Endothelial cell of umbilical vein (primary cell): ENCODE results near the gene FOXP1. TPM values are rescaled to one million over a fixed set of nuclear protein-coding genes. Genes with fewer than 3 reads are reported as not detected.
A peak's percentile ranks its signal among the peaks of the same experiment; 100 is the strongest.

ENCODE experiments used
- BruUV-seq: library from RNA; stranded (reverse); fragments of 400-500 nt; replicated peaks from 2 replicates; lab custom pipeline; 2021; lab: Mats Ljungman, UMichigan
- CTCF ChIA-PET: fragments of 300-600, 350-600 bp; sonication (Branson Sonifier 250); formaldehyde crosslinking; loops from one replicate; lab custom pipeline; 2021; ENCODE audit warnings: antibody characterized with exemption, inconsistent platforms; lab: Charles Lee
- POLR2A ChIA-PET: fragments of 300-600, 350-600 bp; sonication (Branson Sonifier 250); formaldehyde crosslinking; loops from one replicate; lab custom pipeline; 2021; ENCODE audit warnings: antibody characterized with exemption, inconsistent platforms; lab: Charles Lee
- DNase-seq: peaks from one replicate; pipeline ENCODE4 v3.0.0-alpha.2; 2011; ENCODE audit warnings: low read depth, low spot score
- FAIRE-seq: peaks from 2 replicates; lab custom pipeline; 2011; peaks lifted over from hg19 to GRCh38; lab: Jason Lieb, UNC
- H2AFZ ChIP-seq: 2 replicates; pipeline ENCODE4 v1.6.0; 2012; ENCODE audit warnings: low read depth, low read length, control low read depth, inconsistent platforms
- H3K27ac ChIP-seq: 2 replicates; pipeline ENCODE4 v1.5.1; 2011; ENCODE audit warnings: low read depth, mild to moderate bottlenecking, control low read depth, low read length, moderate library complexity; ENCODE audit not compliant: insufficient read depth
- H3K27me3 ChIP-seq, 2 experiments: 2 replicates each; pipeline versions ENCODE4 v1.6.0 to v1.6.1; 2011; ENCODE audit warnings: low read length in 2 of 2, mixed read lengths in 1 of 2; ENCODE audit not compliant: control insufficient read depth in 2 of 2, insufficient read depth in 2 of 2
- H3K36me3 ChIP-seq, 2 experiments: 2 replicates in 1 of 2; 3 replicates in 1 of 2; pipeline ENCODE4 v1.5.1; 2011; ENCODE audit warnings: low read length in 2 of 2, mild to moderate bottlenecking in 1 of 2, moderate library complexity in 1 of 2; ENCODE audit not compliant: control insufficient read depth in 2 of 2, insufficient read depth in 2 of 2; ENCODE audit errors: extremely low read depth in 1 of 2
- H3K4me1 ChIP-seq: 3 replicates; pipeline ENCODE4 v1.5.1; 2011; ENCODE audit warnings: mild to moderate bottlenecking, low read length; ENCODE audit not compliant: control insufficient read depth, insufficient read depth; ENCODE audit errors: extremely low read depth
- H3K4me2 ChIP-seq: 2 replicates; pipeline ENCODE4 v1.6.1; 2011; ENCODE audit warnings: low read length, control low read depth, mixed read lengths; ENCODE audit not compliant: insufficient read depth
- H3K4me3 ChIP-seq, 3 experiments: fragments of 200-600 bp in 1 of 3; sonication (generic), shearing (Covaris generic) in 1 of 3; replicated peaks in 1 of 3; 2 replicates each; pipeline ENCODE4 v1.5.1; 2011 to 2016; ENCODE audit warnings: control low read depth in 3 of 3, low read length in 3 of 3, mild to moderate bottlenecking in 2 of 3, inconsistent platforms in 1 of 3, low read depth in 1 of 3, moderate library complexity in 1 of 3; ENCODE audit not compliant: insufficient read depth in 1 of 3
- H3K79me2 ChIP-seq: 2 replicates; pipeline ENCODE4 v1.6.0; 2012; ENCODE audit warnings: low read length, inconsistent platforms; ENCODE audit not compliant: control insufficient read depth, insufficient read depth
- H3K9ac ChIP-seq: replicated peaks from 2 replicates; pipeline ENCODE3; 2011; ENCODE audit warnings: low read length, control low read depth; ENCODE audit not compliant: insufficient read depth; ENCODE audit errors: extremely low read depth
- H3K9me1 ChIP-seq: replicated peaks from 3 replicates; pipeline ENCODE4 v1.6.0; 2011; ENCODE audit warnings: mild to moderate bottlenecking, low read length; ENCODE audit not compliant: control insufficient read depth, insufficient read depth; ENCODE audit errors: extremely low read depth
- H3K9me3 ChIP-seq: replicated peaks from 2 replicates; pipeline ENCODE4 v1.5.1; 2012; ENCODE audit warnings: low read length, inconsistent platforms; ENCODE audit not compliant: control insufficient read depth, insufficient read depth
- H4K20me1 ChIP-seq: replicated peaks from 2 replicates; pipeline ENCODE3; 2011; ENCODE audit warnings: mild to moderate bottlenecking, low read length; ENCODE audit not compliant: control insufficient read depth, insufficient read depth; ENCODE audit errors: extremely low read depth
- EZH2 ChIP-seq: IDR thresholded peaks from 2 replicates; pipeline ENCODE4 v1.6.1; 2012; ENCODE audit warnings: borderline replicate concordance, low read depth, mild to moderate bottlenecking, moderate library complexity, low read length, inconsistent platforms; ENCODE audit not compliant: severe bottlenecking
- FOS ChIP-seq: IDR thresholded peaks from 2 replicates; pipeline ENCODE4 v1.6.1; 2011; ENCODE audit warnings: mild to moderate bottlenecking, low read length, moderate library complexity, borderline replicate concordance; ENCODE audit not compliant: insufficient read depth
- GATA2 ChIP-seq: IDR thresholded peaks from 2 replicates; pipeline ENCODE4 v1.7.0; 2011; ENCODE audit warnings: low read depth, mild to moderate bottlenecking, moderate library complexity, mixed read lengths, low read length; ENCODE audit not compliant: insufficient read length, insufficient read depth
- JUN ChIP-seq: IDR thresholded peaks from 2 replicates; pipeline ENCODE4 v1.6.1; 2011; ENCODE audit warnings: borderline replicate concordance, low read depth; ENCODE audit not compliant: insufficient read length, insufficient read depth
- MYC ChIP-seq: IDR thresholded peaks from one replicate; pipeline ENCODE4 v1.6.1; 2011; ENCODE audit warnings: mild to moderate bottlenecking, low read depth, low read length
- POLR2A ChIP-seq: IDR thresholded peaks from 2 replicates; pipeline ENCODE4 v1.6.1; 2012; ENCODE audit warnings: low read depth, mild to moderate bottlenecking, control low read depth, low read length
- POLR2AphosphoS5 ChIP-seq: IDR thresholded peaks from 2 replicates; pipeline ENCODE4 v1.6.1; 2012; ENCODE audit warnings: low read depth, mild to moderate bottlenecking, control low read depth, low read length, moderate library complexity; ENCODE audit not compliant: insufficient read depth
- dilution Hi-C: fragments of 300-500 bp; cut with MboI; formaldehyde crosslinking; loops from one replicate; pipeline ENCODE4 v1.15.0; 2019; ENCODE audit warnings: low sequenced_read_pairs; ENCODE audit not compliant: extremely low pct_ligation_motif_present
- intact Hi-C: fragments of 100-400 bp; cut with micrococcal nuclease; formaldehyde crosslinking; loops from one replicate; pipeline ENCODE4 v1.10.0; 2022
- polyA plus RNA-seq, 4 experiments: library from polyadenylated mRNA; depleted of rRNA in 3 of 4; stranded (reverse) in 3 of 4; unstranded in 1 of 4; fragments of >200 nt; gene quantifications; 2 replicates each; pipeline versions ENCODE4 v1.2.1 to v1.2.3, GENCODE V29; 2011 to 2012; ENCODE audit warnings: missing spikeins in 1 of 4
- total RNA-seq: library from RNA; stranded (reverse); gene quantifications from 2 replicates; pipeline ENCODE4 v1.2.3, GENCODE V29; 2021
- TF ChIP-seq, protein P1 (sequence below): IDR thresholded peaks from 2 replicates; pipeline ENCODE4 v1.6.1; 2011; ENCODE audit not compliant: insufficient read depth, insufficient read length
- TF ChIP-seq, protein P2 (sequence below), 2 donors: IDR thresholded peaks; 1 replicate in 1 of 2; 2 replicates in 1 of 2; pipeline ENCODE4 v1.5.1; 2011; ENCODE audit warnings: low read length in 2 of 2, mild to moderate bottlenecking in 2 of 2, moderate library complexity in 2 of 2, control low read depth in 1 of 2, inconsistent platforms in 1 of 2, low read depth in 1 of 2; ENCODE audit not compliant: insufficient read depth in 1 of 2; ENCODE audit errors: extremely low read depth in 1 of 2

The FOXP1 gene
- total and polyA plus RNA-seq, 2 donors (not counting 3 experiments of a cell fraction or from before 2014, with no cell fraction given) = 41.0 to 107 TPM

DNA sequence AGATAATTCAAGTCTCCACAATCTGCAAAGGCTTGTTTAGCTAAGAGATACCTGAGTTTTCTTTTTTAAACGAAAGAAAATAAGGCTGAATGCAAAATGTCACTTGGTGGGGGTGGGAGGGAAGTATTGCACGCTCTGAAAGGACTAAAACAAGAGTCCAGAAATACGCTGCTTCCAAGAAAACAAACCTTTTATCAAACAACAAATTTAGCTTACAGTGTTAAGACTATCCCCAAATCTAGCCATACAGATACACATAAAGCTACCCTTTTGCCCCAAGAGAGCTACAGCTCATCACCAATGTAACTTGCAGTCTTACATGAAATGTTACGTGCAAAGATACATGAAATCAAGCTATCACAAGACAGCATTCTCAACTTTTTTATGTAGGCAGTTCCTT, 522.5 kb downstream of the FOXP1 start:
- H3K9ac ChIP-seq = peak overlapping the region; percentile 50
- H2AFZ ChIP-seq = no peak overlapping the region
- BruUV-seq = no TSS peak
- no peaks in the 10 kb centered on the region for H3K36me3 ChIP-seq
- POLR2A ChIA-PET = interaction anchor here (0.9 kb wide), 1 partner anchor 9 kb away, joined by 3 read pairs; no protein-coding TSS in a partner anchor
- H3K79me2 ChIP-seq = peaks cover 75% of the 10 kb centered on the region
- H3K9me1 ChIP-seq = no peaks in the 10 kb centered on the region
- dilution Hi-C loops (no loop called here), intact Hi-C loops (loop anchor here (1.0 to 10.0 kb wide), 6 partner anchors 12 to 966 kb away; no protein-coding TSS in a partner anchor)
- peak; percentile 76 for DNase-seq
- peak overlapping the region; percentile 83 for H3K27ac ChIP-seq
- H3K27me3 ChIP-seq = no peaks in the 10 kb centered on the region
- no peaks in the 10 kb centered on the region for H3K9me3 ChIP-seq
- H3K4me1 ChIP-seq = peaks cover 76% of the 10 kb centered on the region
- no peak for FAIRE-seq
- TF ChIP-seq POLR2A (no peak), JUN (no peak), GATA2 (no peak), FOS (no peak), EZH2 (no peak), MYC (no peak), POLR2AphosphoS5 (no peak)
- TF ChIP-seq, protein P1, sequence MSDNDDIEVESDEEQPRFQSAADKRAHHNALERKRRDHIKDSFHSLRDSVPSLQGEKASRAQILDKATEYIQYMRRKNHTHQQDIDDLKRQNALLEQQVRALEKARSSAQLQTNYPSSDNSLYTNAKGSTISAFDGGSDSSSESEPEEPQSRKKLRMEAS = no peak
- TF ChIP-seq, protein P2, sequence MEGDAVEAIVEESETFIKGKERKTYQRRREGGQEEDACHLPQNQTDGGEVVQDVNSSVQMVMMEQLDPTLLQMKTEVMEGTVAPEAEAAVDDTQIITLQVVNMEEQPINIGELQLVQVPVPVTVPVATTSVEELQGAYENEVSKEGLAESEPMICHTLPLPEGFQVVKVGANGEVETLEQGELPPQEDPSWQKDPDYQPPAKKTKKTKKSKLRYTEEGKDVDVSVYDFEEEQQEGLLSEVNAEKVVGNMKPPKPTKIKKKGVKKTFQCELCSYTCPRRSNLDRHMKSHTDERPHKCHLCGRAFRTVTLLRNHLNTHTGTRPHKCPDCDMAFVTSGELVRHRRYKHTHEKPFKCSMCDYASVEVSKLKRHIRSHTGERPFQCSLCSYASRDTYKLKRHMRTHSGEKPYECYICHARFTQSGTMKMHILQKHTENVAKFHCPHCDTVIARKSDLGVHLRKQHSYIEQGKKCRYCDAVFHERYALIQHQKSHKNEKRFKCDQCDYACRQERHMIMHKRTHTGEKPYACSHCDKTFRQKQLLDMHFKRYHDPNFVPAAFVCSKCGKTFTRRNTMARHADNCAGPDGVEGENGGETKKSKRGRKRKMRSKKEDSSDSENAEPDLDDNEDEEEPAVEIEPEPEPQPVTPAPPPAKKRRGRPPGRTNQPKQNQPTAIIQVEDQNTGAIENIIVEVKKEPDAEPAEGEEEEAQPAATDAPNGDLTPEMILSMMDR (IDR thresholded peaks at IDR 0.05; ENCODE audit: extremely low read depth in 1 of 2, insufficient read depth in 1 of 2, low read depth in 1 of 2, low read length in 2 of 2) = no peak
- H3K4me2 ChIP-seq = peak overlapping the region; percentile 99
- H3K4me3 ChIP-seq = peak overlapping the region in 2 of 3 experiments; percentile 19 to 93
- H4K20me1 ChIP-seq = peaks cover 2% of the 10 kb centered on the region
- CTCF ChIA-PET = interaction anchor here (1.3 to 5.6 kb wide), 7 partner anchors 9 to 592 kb away, joined by 4 to 23 read pairs (median 6); no protein-coding TSS in a partner anchor
